ENCODE results near the gene RNF19B. TPM values are rescaled to one million over a fixed set of nuclear protein-coding genes. Genes with fewer than 3 reads are reported as not detected.

Gene RNF19B
- total RNA-seq, 1 donor from 2014 or later: 46.8 TPM

DNA sequence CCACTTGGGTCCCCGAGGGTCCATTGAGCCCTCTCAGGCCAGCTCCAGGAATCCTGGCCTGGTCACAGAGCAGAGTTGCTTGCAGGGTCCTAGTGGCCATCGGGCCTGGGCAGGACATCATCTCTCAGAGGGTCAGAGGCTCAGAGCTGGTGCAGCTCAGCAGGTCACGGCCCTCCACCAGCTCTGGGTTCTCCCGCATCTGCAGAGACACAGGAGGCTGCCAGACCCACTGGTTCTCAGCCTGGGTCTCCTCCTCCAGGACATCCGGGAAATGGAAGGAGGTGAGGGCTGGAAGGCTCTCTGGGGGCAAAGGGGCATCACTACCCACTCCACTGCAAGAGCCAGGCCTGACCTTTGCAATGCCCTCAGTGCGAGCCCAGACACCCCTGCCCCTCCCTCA is 69.9 kb downstream of the RNF19B start:
- Mint-ChIP-seq H3K4me1 (peaks cover 5% of the 10 kb centered on the region), H3K9me3 (peaks cover 3% of the 10 kb centered on the region), H3K27ac (no peak overlapping the region), H3K4me3 (no peak overlapping the region), H3K36me3 (ENCODE audit: low read depth) (no peaks in the 10 kb centered on the region), H3K27me3 (peaks cover 62% of the 10 kb centered on the region)
- intact Hi-C loops (cut with micrococcal nuclease): no loop called here
- DNase-seq: no peak

DNA sequence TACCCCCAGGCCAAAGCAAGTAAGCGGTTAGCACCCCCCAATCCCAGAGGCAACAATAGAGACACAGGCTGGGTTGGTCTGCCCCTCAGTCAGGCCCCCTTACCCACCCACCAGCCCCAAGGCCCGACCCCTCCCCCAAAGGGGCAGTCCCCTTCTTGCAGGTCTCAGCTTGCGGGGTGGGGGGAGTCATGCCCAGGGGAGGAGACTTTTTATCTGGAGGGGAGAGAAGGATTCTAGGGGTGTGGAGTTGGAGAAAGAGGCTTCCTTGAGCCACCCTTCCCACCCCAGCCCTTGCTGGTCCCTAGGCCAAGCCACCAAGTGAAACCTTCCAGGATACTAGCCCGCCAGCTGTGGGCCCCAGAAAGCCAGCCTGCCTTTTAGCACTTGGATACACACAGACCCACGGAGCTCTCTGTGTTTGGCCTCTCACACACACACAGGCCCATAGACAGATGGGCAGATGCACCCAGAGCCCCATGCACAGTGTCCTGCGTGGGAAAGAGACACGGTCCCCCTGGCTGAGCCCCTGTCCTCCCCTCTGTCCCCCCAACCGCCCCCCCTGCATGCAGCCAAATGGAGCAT is 70.5 kb downstream of the RNF19B start:
- intact Hi-C loops (cut with micrococcal nuclease): no loop called here
- H3K4me1 Mint-ChIP-seq: peaks cover 5% of the 10 kb centered on the region
- H3K9me3 Mint-ChIP-seq: peaks cover 3% of the 10 kb centered on the region
- no peak for DNase-seq
- peaks cover 62% of the 10 kb centered on the region for H3K27me3 Mint-ChIP-seq
- no peaks in the 10 kb centered on the region for H3K36me3 Mint-ChIP-seq (ENCODE audit: low read depth)
- H3K4me3 Mint-ChIP-seq: peak overlapping the region; percentile 66
- no peak overlapping the region for H3K27ac Mint-ChIP-seq

- Mint-ChIP-seq H3K9me3 (peaks cover 3% of the 10 kb centered on the region), H3K4me3 (peak overlapping the region; percentile 66), H3K27ac (no peak overlapping the region), H3K4me1 (peaks cover 5% of the 10 kb centered on the region), H3K36me3 (ENCODE audit: low read depth) (no peaks in the 10 kb centered on the region), H3K27me3 (peaks cover 61% of the 10 kb centered on the region)
- intact Hi-C loops (cut with micrococcal nuclease): no loop called here
- peak; percentile 68 for DNase-seq
Observed at GRCh38 chr1:32893198-32894018, 71.2 kb downstream of the RNF19B start.

- peak overlapping the region; percentile 25 for H3K27ac Mint-ChIP-seq
- peak overlapping the region; percentile 73 for H3K4me3 Mint-ChIP-seq
Observed at GRCh38 chr1:32892368-32893197, 72.0 kb downstream of the RNF19B start.

DNA sequence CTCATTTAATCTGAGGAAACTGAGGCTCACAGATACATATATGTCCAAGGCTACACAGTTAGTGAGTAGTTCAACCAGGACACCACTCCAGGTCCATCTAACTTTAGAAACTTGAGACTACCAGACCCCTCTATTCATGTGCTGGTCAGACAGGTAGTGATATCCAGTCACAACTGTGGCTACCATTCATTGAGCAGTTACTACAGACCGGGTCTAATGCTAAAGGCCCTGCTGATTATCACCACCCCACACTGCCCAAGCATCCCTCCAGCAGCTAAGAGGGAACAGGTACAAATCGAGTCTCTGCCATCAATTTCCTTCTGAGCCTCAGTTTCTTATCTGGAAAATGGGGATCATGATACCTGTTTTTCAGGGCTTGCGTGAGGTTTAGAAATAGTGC is 73.0 kb downstream of the RNF19B start:
- no peak overlapping the region for H3K27ac Mint-ChIP-seq
- H3K4me3 Mint-ChIP-seq: no peak overlapping the region
- peaks cover 3% of the 10 kb centered on the region for H3K9me3 Mint-ChIP-seq
- H3K4me1 Mint-ChIP-seq: peaks cover 5% of the 10 kb centered on the region
- peaks cover 70% of the 10 kb centered on the region for H3K27me3 Mint-ChIP-seq
- H3K36me3 Mint-ChIP-seq (ENCODE audit: low read depth): no peaks in the 10 kb centered on the region
- no peak for DNase-seq
- intact Hi-C loops (cut with micrococcal nuclease): no loop called here

More at GRCh38 chr1:32892368-32893197, 72.0 kb downstream of the RNF19B start:
- Mint-ChIP-seq H3K9me3 (peaks cover 3% of the 10 kb centered on the region), H3K27me3 (peaks cover 66% of the 10 kb centered on the region), H3K36me3 (ENCODE audit: low read depth) (no peaks in the 10 kb centered on the region), H3K4me1 (peaks cover 5% of the 10 kb centered on the region)
- intact Hi-C loops (cut with micrococcal nuclease): no loop called here
- DNase-seq: peak; percentile 80

DNA sequence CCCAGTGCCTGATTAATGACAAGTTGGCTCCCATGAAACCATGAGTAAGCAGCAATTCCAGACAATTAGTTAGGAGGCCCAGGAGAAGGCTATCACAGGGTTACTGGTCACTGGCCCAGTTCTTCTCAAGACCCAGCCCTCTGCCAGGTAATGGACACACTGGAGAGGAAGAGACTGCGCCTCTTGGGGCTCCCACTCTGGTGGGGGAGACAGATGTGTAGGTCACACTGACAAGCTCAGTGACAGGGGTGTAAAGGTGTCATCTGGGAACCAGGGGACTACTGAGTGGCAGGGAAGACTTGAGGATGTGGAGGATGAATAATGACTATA is 73.4 kb downstream of the RNF19B start:
- DNase-seq: no peak
- peaks cover 3% of the 10 kb centered on the region for H3K9me3 Mint-ChIP-seq
- H3K36me3 Mint-ChIP-seq (ENCODE audit: low read depth): no peaks in the 10 kb centered on the region
- no peak overlapping the region for H3K4me3 Mint-ChIP-seq
- H3K27me3 Mint-ChIP-seq: peaks cover 68% of the 10 kb centered on the region
- H3K27ac Mint-ChIP-seq: no peak overlapping the region
- intact Hi-C loops (cut with micrococcal nuclease): no loop called here
- H3K4me1 Mint-ChIP-seq: peaks cover 5% of the 10 kb centered on the region

GRCh38 chr1:32890516-32891240 is 73.9 kb downstream of the RNF19B start:
- H3K4me1 Mint-ChIP-seq: peaks cover 5% of the 10 kb centered on the region
- H3K9me3 Mint-ChIP-seq: peaks cover 3% of the 10 kb centered on the region
- H3K27ac Mint-ChIP-seq: no peak overlapping the region
- H3K27me3 Mint-ChIP-seq: peaks cover 68% of the 10 kb centered on the region
- intact Hi-C loops (cut with micrococcal nuclease): no loop called here
- no peaks in the 10 kb centered on the region for H3K36me3 Mint-ChIP-seq (ENCODE audit: low read depth)
- no peak overlapping the region for H3K4me3 Mint-ChIP-seq
- DNase-seq: no peak

DNA sequence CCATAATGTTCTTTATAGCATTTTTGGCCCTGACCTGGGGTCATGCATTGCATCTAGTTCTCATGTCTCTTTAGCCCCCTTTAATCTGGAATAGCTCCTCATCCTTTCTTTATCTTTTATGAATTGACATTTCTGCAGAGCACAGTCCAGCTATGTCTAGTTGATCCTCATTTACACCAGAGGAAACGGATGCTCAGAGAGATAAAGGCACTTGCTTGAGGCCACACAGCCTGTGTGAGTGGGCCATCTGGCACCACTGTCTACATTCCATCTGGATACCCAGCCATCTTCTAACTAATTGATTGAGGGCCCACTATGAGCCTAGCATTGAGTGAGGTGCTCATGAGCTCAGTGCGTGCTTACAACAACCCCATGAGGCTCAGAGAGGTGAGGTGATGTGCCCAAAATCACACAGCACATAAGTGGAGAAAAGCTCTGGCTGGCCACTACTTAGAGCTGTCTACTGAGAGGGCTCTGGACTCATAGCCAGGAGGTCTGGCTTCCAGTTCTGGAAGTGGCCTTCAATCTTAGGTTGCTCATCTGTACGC is 74.8 kb downstream of the RNF19B start:
- intact Hi-C loops (cut with micrococcal nuclease): no loop called here
- H3K9me3 Mint-ChIP-seq: peaks cover 3% of the 10 kb centered on the region
- no peak for DNase-seq
- H3K27me3 Mint-ChIP-seq: peaks cover 73% of the 10 kb centered on the region
- no peak overlapping the region for H3K27ac Mint-ChIP-seq
- peaks cover 5% of the 10 kb centered on the region for H3K4me1 Mint-ChIP-seq
- H3K36me3 Mint-ChIP-seq (ENCODE audit: low read depth): no peaks in the 10 kb centered on the region
- H3K4me3 Mint-ChIP-seq: no peak overlapping the region

- no peak for DNase-seq
- Mint-ChIP-seq H3K4me3 (no peak overlapping the region), H3K27ac (no peak overlapping the region), H3K9me3 (peaks cover 3% of the 10 kb centered on the region), H3K36me3 (ENCODE audit: low read depth) (no peaks in the 10 kb centered on the region), H3K27me3 (peaks cover 80% of the 10 kb centered on the region), H3K4me1 (peaks cover 5% of the 10 kb centered on the region)
- intact Hi-C loops (cut with micrococcal nuclease): no loop called here
Observed at GRCh38 chr1:32888677-32889420, 75.8 kb downstream of the RNF19B start.

DNA sequence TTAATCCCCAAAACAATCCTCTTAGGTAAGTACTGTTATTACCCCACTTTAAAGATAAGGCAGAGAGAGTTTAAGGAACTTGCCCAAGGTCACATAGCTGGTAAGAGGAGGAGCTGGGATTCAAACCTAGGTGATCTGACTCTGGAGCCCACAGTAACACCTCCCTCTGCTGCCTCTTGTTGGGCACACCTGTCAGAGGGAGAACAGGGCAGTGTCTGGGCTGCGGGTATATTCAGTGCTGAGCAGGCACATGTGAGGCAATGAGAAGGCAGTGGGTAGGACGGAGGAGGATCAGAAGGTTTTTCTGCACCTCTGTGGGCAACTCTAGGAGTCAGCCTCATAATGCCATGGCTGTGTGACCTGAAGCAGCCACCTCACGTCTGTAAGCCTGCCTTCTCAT is 76.5 kb downstream of the RNF19B start:
- H3K36me3 Mint-ChIP-seq (ENCODE audit: low read depth): no peaks in the 10 kb centered on the region
- intact Hi-C loops (cut with micrococcal nuclease): no loop called here
- H3K4me3 Mint-ChIP-seq: no peak overlapping the region
- H3K27ac Mint-ChIP-seq: no peak overlapping the region
- peaks cover 5% of the 10 kb centered on the region for H3K4me1 Mint-ChIP-seq
- H3K27me3 Mint-ChIP-seq: peaks cover 83% of the 10 kb centered on the region
- no peak for DNase-seq
- peaks cover 3% of the 10 kb centered on the region for H3K9me3 Mint-ChIP-seq

DNA sequence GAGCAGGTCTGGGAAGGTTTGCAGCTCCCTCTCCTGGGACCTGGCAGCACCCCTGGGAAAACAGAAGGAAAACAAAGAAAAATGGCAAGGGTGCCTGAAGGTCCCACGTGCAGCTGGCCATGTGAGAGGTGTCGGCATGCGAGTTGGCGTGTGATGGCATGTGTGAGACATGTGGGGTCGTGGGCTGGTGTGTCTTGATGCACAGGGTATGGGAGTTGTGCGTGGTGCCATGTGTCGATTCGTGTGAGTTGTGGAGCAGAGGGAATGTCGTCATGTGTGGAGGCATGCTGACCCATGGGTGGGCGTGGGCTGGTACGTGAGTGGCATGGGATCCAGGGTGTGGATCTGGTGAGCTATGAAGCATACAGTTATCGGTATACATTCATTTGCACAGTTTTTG is 77.0 kb downstream of the RNF19B start:
- H3K4me3 Mint-ChIP-seq: no peak overlapping the region
- DNase-seq: no peak
- H3K4me1 Mint-ChIP-seq: peaks cover 4% of the 10 kb centered on the region
- intact Hi-C loops (cut with micrococcal nuclease): no loop called here
- H3K36me3 Mint-ChIP-seq (ENCODE audit: low read depth): no peaks in the 10 kb centered on the region
- peaks cover 81% of the 10 kb centered on the region for H3K27me3 Mint-ChIP-seq
- no peak overlapping the region for H3K27ac Mint-ChIP-seq
- H3K9me3 Mint-ChIP-seq: peaks cover 3% of the 10 kb centered on the region

DNA sequence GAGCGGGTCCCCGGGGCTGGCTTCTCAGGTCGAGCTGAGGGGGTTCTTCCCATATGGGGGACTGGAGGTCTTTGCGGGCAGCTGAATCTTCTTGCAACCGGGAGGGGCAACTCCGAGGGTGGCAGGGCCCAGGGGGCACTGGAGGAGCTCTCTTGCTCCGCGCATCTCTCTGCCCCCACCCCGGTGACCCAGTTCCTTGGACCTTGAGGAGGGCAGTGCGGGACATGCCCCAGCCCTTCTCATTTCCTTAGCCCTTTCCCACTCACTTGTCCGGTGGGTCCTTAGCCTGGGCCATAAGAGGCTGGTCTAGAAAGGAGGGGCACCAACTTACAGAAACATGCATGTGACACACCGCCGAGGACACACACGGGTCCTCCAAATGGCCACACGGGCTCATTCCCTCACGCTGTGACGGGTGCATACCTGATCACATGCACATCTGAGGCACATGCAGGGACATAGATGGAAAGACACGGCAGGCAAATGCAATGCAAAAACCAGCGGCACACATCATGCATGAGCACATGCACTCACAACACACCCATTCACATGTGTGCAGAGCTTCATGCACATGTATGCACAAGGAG is 77.7 kb downstream of the RNF19B start:
- no peaks in the 10 kb centered on the region for H3K36me3 Mint-ChIP-seq (ENCODE audit: low read depth)
- H3K4me1 Mint-ChIP-seq: no peaks in the 10 kb centered on the region
- no peak for DNase-seq
- H3K9me3 Mint-ChIP-seq: no peaks in the 10 kb centered on the region
- no peak overlapping the region for H3K4me3 Mint-ChIP-seq
- H3K27me3 Mint-ChIP-seq: peaks cover 74% of the 10 kb centered on the region
- H3K27ac Mint-ChIP-seq: no peak overlapping the region
- intact Hi-C loops (cut with micrococcal nuclease): no loop called here
